ENCODE measurements around the gene TUBA3E. TPM values are rescaled to one million over a fixed set of nuclear protein-coding genes. Genes with fewer than 3 reads are reported as not detected.
"Not testable (repeated sequence)": the region's sequence is repeated elsewhere in the genome, so short reads cannot be mapped to it uniquely, and the experiment has no call there.

Gene TUBA3E
- total RNA-seq, 1 donor from 2014 or later = not detected

DNA sequence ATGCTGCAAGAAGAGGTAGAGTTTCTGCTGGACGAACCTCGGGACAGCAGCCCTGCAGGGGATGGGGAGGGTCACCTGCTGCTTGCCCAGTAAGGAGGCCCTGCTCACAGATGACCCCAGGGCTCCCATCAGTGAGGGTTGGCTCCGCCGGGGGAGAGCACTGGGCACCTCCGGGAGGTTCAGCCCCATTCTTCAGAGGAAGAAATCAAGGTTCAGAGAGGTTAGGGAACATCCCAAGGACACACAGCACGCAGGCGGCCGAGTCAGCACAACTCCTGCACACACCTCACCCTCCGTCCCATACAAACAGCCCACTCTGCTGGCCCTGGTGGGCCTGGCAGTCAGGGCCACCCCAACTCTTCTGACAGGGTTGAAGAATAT, 41.6 kb downstream of the TUBA3E start:
- Mint-ChIP-seq H3K4me1 (no peaks in the 10 kb centered on the region), H3K27ac (ENCODE audit: unreplicated experiment) (no peak overlapping the region), H3K9me3 (no peaks in the 10 kb centered on the region), H3K27me3 (ENCODE audit: low read depth) (no peaks in the 10 kb centered on the region), H3K4me3 (no peak overlapping the region), H3K36me3 (ENCODE audit: low read depth) (no peaks in the 10 kb centered on the region)
- no peak for TF ChIP-seq CTCF (conservative IDR thresholded peaks at IDR 0.05)
- DNase-seq (ENCODE audit: low read depth, low spot score) = no peak

- not testable (repeated sequence) for H3K4me3 Mint-ChIP-seq; H3K4me1 Mint-ChIP-seq; H3K27ac Mint-ChIP-seq (ENCODE audit: unreplicated experiment); H3K9me3 Mint-ChIP-seq; H3K36me3 Mint-ChIP-seq (ENCODE audit: low read depth); H3K27me3 Mint-ChIP-seq (ENCODE audit: low read depth)
- TF ChIP-seq CTCF (conservative IDR thresholded peaks at IDR 0.05) = peak; percentile 59
- peak; percentile 41 for DNase-seq (ENCODE audit: low read depth, low spot score)
Observed at GRCh38 chr2:130155956-130156623, 42.1 kb downstream of the TUBA3E start.

GRCh38 chr2:130154773-130155765, 43.2 kb downstream of the TUBA3E start:
- no peak for TF ChIP-seq CTCF (conservative IDR thresholded peaks at IDR 0.05)
- Mint-ChIP-seq H3K36me3 (ENCODE audit: low read depth) (no peaks in the 10 kb centered on the region), H3K27ac (ENCODE audit: unreplicated experiment) (no peak overlapping the region), H3K4me3 (no peak overlapping the region), H3K4me1 (no peaks in the 10 kb centered on the region), H3K27me3 (ENCODE audit: low read depth) (no peaks in the 10 kb centered on the region), H3K9me3 (no peaks in the 10 kb centered on the region)
- DNase-seq (ENCODE audit: low read depth, low spot score) = no peak

- H3K9me3 Mint-ChIP-seq; H3K27ac Mint-ChIP-seq (ENCODE audit: unreplicated experiment); H3K4me3 Mint-ChIP-seq; H3K27me3 Mint-ChIP-seq (ENCODE audit: low read depth); H3K4me1 Mint-ChIP-seq; H3K36me3 Mint-ChIP-seq (ENCODE audit: low read depth); DNase-seq (ENCODE audit: low read depth, low spot score): not testable (repeated sequence)
Observed at GRCh38 chr2:130154423-130154770, 43.8 kb downstream of the TUBA3E start.

DNA sequence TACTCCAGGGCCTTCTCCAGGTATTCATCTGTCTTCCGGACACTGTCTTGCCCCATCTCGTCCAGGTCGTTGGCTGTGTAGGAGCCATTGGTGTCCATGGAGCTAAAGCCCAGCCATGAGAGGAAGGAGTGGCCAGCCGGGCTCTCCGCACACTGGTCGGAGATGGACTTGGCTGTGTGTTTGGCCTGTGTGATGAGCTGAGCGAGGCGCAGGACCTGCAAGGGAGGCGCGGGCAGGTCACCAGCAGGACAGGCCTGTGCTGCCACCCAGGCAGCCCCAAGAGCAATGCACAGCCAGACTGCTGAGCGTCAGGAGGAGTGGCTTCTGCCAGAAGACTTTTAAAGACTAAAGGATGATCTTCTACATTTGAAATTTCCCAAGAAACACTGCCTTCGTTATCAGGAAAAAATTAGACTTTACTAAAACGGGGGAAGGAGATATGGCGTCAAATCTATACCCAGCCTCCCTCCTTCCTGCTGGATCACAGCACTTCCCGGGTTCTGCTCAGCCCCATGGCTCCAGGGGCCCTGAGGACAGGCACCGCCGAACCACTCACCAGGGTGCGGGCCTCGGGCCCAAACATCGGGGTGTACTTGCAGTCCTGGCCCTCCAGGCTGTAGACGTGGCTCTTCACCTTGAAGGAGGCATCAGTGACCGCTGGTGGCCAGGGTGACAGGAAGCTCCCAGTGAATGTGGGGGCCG, 44.4 kb downstream of the TUBA3E start:
- H3K4me3 Mint-ChIP-seq; H3K9me3 Mint-ChIP-seq; H3K4me1 Mint-ChIP-seq; H3K27me3 Mint-ChIP-seq (ENCODE audit: low read depth); H3K36me3 Mint-ChIP-seq (ENCODE audit: low read depth); H3K27ac Mint-ChIP-seq (ENCODE audit: unreplicated experiment); DNase-seq (ENCODE audit: low read depth, low spot score): not testable (repeated sequence)

- H3K27ac Mint-ChIP-seq (ENCODE audit: unreplicated experiment) = no peak overlapping the region
- H3K27me3 Mint-ChIP-seq (ENCODE audit: low read depth) = no peaks in the 10 kb centered on the region
- H3K4me3 Mint-ChIP-seq = no peak overlapping the region
- TF ChIP-seq CTCF (conservative IDR thresholded peaks at IDR 0.05) = no peak
- no peak for DNase-seq (ENCODE audit: low read depth, low spot score)
- no peaks in the 10 kb centered on the region for H3K4me1 Mint-ChIP-seq
- no peaks in the 10 kb centered on the region for H3K36me3 Mint-ChIP-seq (ENCODE audit: low read depth)
- H3K9me3 Mint-ChIP-seq = no peaks in the 10 kb centered on the region
Observed at GRCh38 chr2:130152816-130153595, 45.2 kb downstream of the TUBA3E start.

- H3K27me3 Mint-ChIP-seq (ENCODE audit: low read depth); H3K4me1 Mint-ChIP-seq; H3K4me3 Mint-ChIP-seq; H3K9me3 Mint-ChIP-seq; H3K27ac Mint-ChIP-seq (ENCODE audit: unreplicated experiment); DNase-seq (ENCODE audit: low read depth, low spot score); H3K36me3 Mint-ChIP-seq (ENCODE audit: low read depth): not testable (repeated sequence)
Observed at GRCh38 chr2:130152136-130152815, 46.0 kb downstream of the TUBA3E start.

DNA sequence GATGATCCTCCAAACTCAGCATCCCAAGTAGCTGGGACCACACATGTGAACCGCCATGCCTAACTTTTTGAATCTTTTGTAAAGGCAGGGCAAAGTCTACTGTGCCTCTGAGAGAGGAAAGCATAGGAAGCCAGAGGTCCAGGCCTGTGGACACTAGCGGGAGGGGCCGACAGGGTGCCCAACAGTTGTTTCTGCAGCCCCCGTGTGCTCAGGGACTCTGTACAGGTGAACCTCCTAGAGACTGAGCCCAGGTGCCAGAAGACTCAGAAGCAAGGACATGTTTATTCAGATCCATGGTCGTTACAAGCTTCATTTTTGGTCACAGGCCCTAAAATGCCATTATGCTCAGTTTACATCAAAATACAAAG, 47.1 kb downstream of the TUBA3E start:
- H3K4me3 Mint-ChIP-seq; H3K36me3 Mint-ChIP-seq (ENCODE audit: low read depth); DNase-seq (ENCODE audit: low read depth, low spot score); H3K27me3 Mint-ChIP-seq (ENCODE audit: low read depth); H3K4me1 Mint-ChIP-seq; H3K9me3 Mint-ChIP-seq; H3K27ac Mint-ChIP-seq (ENCODE audit: unreplicated experiment): not testable (repeated sequence)
